CD4-positive, alpha-beta T cell (primary cell): ENCODE measurements around the gene SSBP4. TPM values are rescaled to one million over a fixed set of nuclear protein-coding genes. Genes with fewer than 3 reads are reported as not detected.
A peak's percentile ranks its signal among the peaks of the same experiment; 100 is the strongest.

Source experiments
- ATAC-seq: fragments of 200-7000 bp; cut with Tn5 transposase; one replicate; pipeline ENCODE4 v1.10.0; 2022; ENCODE audit warnings: mild to moderate bottlenecking; ENCODE audit not compliant: poor library complexity
- CTCF ChIA-PET: fragments of 350-600 bp; sonication (Branson Sonifier 250); formaldehyde crosslinking; loops from one replicate; lab custom pipeline; 2021; ENCODE audit warnings: antibody characterized with exemption, inconsistent platforms; lab: Charles Lee
- POLR2A ChIA-PET: fragments of 350-600 bp; sonication (Branson Sonifier 250); formaldehyde crosslinking; loops from one replicate; lab custom pipeline; 2021; ENCODE audit warnings: antibody characterized with exemption, inconsistent platforms; lab: Charles Lee
- DNase-seq, 14 experiments: peaks; one replicate each; pipeline ENCODE4 v3.0.0-alpha.2; 2013 to 2020; ENCODE audit warnings: mixed read lengths in 2 of 14
- H3K27ac ChIP-seq, 2 donors: one replicate each; pipeline versions ENCODE4 v1.5.1 to v1.7.0; 2013; ENCODE audit warnings: low read length in 2 of 2, low read depth in 1 of 2, mild to moderate bottlenecking in 1 of 2
- H3K27me3 ChIP-seq, 2 experiments: 1 replicate in 1 of 2; 2 replicates in 1 of 2; pipeline versions ENCODE4 v1.6.1 to v1.7.0; 2013; ENCODE audit warnings: low read length in 2 of 2, control low read depth in 1 of 2, mild to moderate bottlenecking in 1 of 2, moderate library complexity in 1 of 2; ENCODE audit not compliant: insufficient read depth in 2 of 2, control insufficient read depth in 1 of 2
- H3K36me3 ChIP-seq: one replicate; pipeline ENCODE4 v1.6.1; 2013; ENCODE audit warnings: low read length, control low read depth; ENCODE audit not compliant: insufficient read depth
- H3K4me1 ChIP-seq: one replicate; pipeline ENCODE4 v1.6.1; 2013; ENCODE audit warnings: low read length, control low read depth; ENCODE audit not compliant: insufficient read depth
- H3K4me3 ChIP-seq: one replicate; pipeline ENCODE4 v1.5.1; 2013; ENCODE audit warnings: mild to moderate bottlenecking, low read length, moderate library complexity
- H3K9me3 ChIP-seq, 2 experiments: 1 replicate in 1 of 2; 2 replicates in 1 of 2; pipeline versions ENCODE4 v1.6.1 to v1.7.0; 2013; ENCODE audit warnings: low read length in 2 of 2, mild to moderate bottlenecking in 2 of 2, control low read depth in 1 of 2, moderate library complexity in 1 of 2; ENCODE audit not compliant: control insufficient read depth in 1 of 2, insufficient read depth in 1 of 2
- H3K27ac Mint-ChIP-seq: one replicate; pipeline ENCODE4 v1.8.0; 2020; ENCODE audit warnings: mixed read lengths
- H3K27me3 Mint-ChIP-seq: one replicate; pipeline ENCODE4 v1.8.0; 2021; ENCODE audit warnings: mixed read lengths
- H3K36me3 Mint-ChIP-seq: one replicate; pipeline ENCODE4 v1.8.0; 2021; ENCODE audit warnings: low read depth, mixed read lengths
- H3K4me1 Mint-ChIP-seq: one replicate; pipeline ENCODE4 v1.8.0; 2021; ENCODE audit warnings: low read depth, mixed read lengths
- H3K4me3 Mint-ChIP-seq: one replicate; pipeline ENCODE4 v1.8.0; 2020; ENCODE audit warnings: mild to moderate bottlenecking, mixed read lengths
- H3K9me3 Mint-ChIP-seq: one replicate; pipeline ENCODE4 v1.8.0; 2020; ENCODE audit warnings: mixed read lengths
- CTCF ChIP-seq: fragments of 200-600 bp; IDR thresholded peaks from one replicate; pipeline ENCODE4 v1.8.0; 2022; ENCODE audit warnings: antibody characterized with exemption, mild to moderate bottlenecking
- intact Hi-C, 2 experiments: fragments of 100-400 bp; cut with DNase I in 1 of 2; cut with micrococcal nuclease in 1 of 2; formaldehyde crosslinking; loops; one replicate each; pipeline versions ENCODE4 v1.15.1 to v1.9.0; 2023 to 2025; cut with DNase I, micrococcal nuclease
- total RNA-seq, 174 experiments: library from RNA in 2 of 174; stranded (reverse) in 2 of 174; gene quantifications; one replicate each; pipeline ENCODE4 v1.2.3 and lab custom pipeline; 2021 to 2026

SSBP4 gene
- total RNA-seq, 2 experiments from 2014 or later: 44.0 to 50.9 TPM

- peak overlapping the region; percentile 45 for H3K4me3 Mint-ChIP-seq
Observed at GRCh38 chr19:18388960-18389725, 30.1 kb upstream of the SSBP4 start.

GRCh38 chr19:18389726-18390064 is 29.5 kb upstream of the SSBP4 start:
- Histone ChIP-seq H3K4me1 (peaks cover 14% of the 10 kb centered on the region), H3K27ac (no peak overlapping the region), H3K9me3 (no peaks in the 10 kb centered on the region), H3K4me3 (no peak overlapping the region), H3K27me3 (peaks cover 39 to 43% of the 10 kb centered on the region in 2 experiments), H3K36me3 (no peaks in the 10 kb centered on the region)
- TF ChIP-seq CTCF: no peak
- ChIA-PET POLR2A (interaction anchor here (2.1 to 2.4 kb wide), 2 partner anchors 109 to 111 kb away, joined by 12 to 13 read pairs; partner anchors contain the start of gene JUND), CTCF (interaction anchor here (1.3 to 4.0 kb wide), 3 partner anchors 22 to 110 kb away, joined by 3 to 53 read pairs (median 13); no protein-coding TSS in a partner anchor)
- ATAC-seq (no peak), DNase-seq (no peak)
- H3K4me3 Mint-ChIP-seq: peak overlapping the region; percentile 45
- H3K27me3 Mint-ChIP-seq: peaks cover 68% of the 10 kb centered on the region
- peaks cover 12% of the 10 kb centered on the region for H3K4me1 Mint-ChIP-seq
- H3K9me3 Mint-ChIP-seq: no peaks in the 10 kb centered on the region
- H3K36me3 Mint-ChIP-seq: no peaks in the 10 kb centered on the region
- H3K27ac Mint-ChIP-seq: no peak overlapping the region
- intact Hi-C loops: no loop called here

More at GRCh38 chr19:18388960-18389725, 30.1 kb upstream of the SSBP4 start:
- Histone ChIP-seq H3K9me3 (no peaks in the 10 kb centered on the region), H3K4me1 (peaks cover 14% of the 10 kb centered on the region), H3K27me3 (peaks cover 43 to 46% of the 10 kb centered on the region in 2 experiments), H3K36me3 (no peaks in the 10 kb centered on the region), H3K27ac (no peak overlapping the region), H3K4me3 (peak overlapping the region; percentile 47)
- intact Hi-C loops: loop anchor here (1.0 kb wide), 1 partner anchor 21 kb away; no protein-coding TSS in a partner anchor
- POLR2A ChIA-PET: interaction anchor here (1.0 to 2.4 kb wide), 5 partner anchors 25 to 114 kb away, joined by 3 to 13 read pairs (median 8); partner anchors contain the start of gene JUND
- CTCF ChIA-PET: interaction anchor here (0.6 to 4.0 kb wide), 11 partner anchors 13 to 169 kb away, joined by 3 to 53 read pairs (median 5); partner anchors contain the start of gene SSBP4
- TF ChIP-seq CTCF: no peak
- Mint-ChIP-seq H3K36me3 (no peaks in the 10 kb centered on the region), H3K9me3 (no peaks in the 10 kb centered on the region), H3K27ac (no peak overlapping the region), H3K4me1 (peaks cover 12% of the 10 kb centered on the region), H3K27me3 (peaks cover 71% of the 10 kb centered on the region)
- no peak for ATAC-seq
- DNase-seq: no peak

- Histone ChIP-seq H3K36me3 (no peaks in the 10 kb centered on the region), H3K27me3 (peaks cover 33 to 38% of the 10 kb centered on the region in 2 experiments), H3K27ac (no peak overlapping the region), H3K4me3 (no peak overlapping the region), H3K9me3 (no peaks in the 10 kb centered on the region), H3K4me1 (peaks cover 14% of the 10 kb centered on the region)
- Mint-ChIP-seq H3K27ac (no peak overlapping the region), H3K27me3 (peaks cover 62% of the 10 kb centered on the region), H3K4me3 (peak overlapping the region; percentile 34), H3K4me1 (peaks cover 12% of the 10 kb centered on the region), H3K9me3 (no peaks in the 10 kb centered on the region), H3K36me3 (no peaks in the 10 kb centered on the region)
- ChIA-PET CTCF (interaction anchor here (4.0 kb wide), 1 partner anchor 22 kb away, joined by 53 read pairs; no protein-coding TSS in a partner anchor), POLR2A (interaction anchor here (2.4 kb wide), 1 partner anchor 109 kb away, joined by 12 read pairs; the partner anchor contains the start of gene JUND)
- intact Hi-C loops: no loop called here
- TF ChIP-seq CTCF: no peak
- no peak for DNase-seq
- ATAC-seq: no peak
Observed at GRCh38 chr19:18390065-18390907, 28.9 kb upstream of the SSBP4 start.
